Fibroblast of skin of right quadriceps (primary cell): ENCODE results near the gene HIVEP3.

Experiments used
- DNase-seq: peaks from one replicate; pipeline ENCODE4 v3.0.0-alpha.2; 2013

HIVEP3 gene

DNA sequence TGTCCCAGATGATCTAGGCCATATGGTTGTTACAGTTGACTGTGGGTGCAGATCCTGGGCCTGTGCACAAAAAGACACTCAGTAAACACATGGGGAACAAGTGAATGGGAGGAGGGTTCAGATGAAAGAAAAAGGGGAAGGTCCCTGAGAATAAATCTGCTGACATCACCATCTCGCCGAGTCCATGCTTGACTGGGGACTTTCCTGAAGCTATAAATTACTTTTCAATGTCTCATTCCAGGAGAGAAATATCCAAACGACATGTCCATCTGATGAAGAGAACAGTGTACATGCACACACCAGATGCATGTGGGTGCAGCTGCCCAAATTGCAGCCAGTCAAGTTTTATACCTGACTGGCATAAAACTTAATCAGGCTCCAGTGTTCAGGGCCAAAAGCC is 109.0 kb downstream of the HIVEP3 start:
- DNase-seq, result no peak

DNA sequence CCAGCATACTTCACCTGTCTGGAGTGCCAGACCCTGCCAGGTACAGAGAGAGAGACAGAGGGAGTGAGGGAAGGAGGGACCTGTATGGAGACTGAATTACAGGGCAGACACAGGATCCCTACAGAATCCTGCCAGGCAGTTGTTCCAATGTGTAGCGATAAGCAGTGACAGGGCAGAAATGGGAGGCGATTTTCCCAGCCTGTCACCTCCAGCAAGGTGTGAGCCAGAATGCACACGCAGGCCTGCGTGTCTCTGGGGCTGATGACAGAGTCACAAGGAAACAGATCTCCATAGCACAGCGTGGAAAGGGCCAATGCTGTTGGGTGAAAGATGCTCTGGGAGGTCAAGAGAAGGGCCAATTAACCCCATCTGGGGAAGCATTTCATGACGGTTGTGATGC is 111.3 kb downstream of the HIVEP3 start:
- DNase-seq, result no peak

DNA sequence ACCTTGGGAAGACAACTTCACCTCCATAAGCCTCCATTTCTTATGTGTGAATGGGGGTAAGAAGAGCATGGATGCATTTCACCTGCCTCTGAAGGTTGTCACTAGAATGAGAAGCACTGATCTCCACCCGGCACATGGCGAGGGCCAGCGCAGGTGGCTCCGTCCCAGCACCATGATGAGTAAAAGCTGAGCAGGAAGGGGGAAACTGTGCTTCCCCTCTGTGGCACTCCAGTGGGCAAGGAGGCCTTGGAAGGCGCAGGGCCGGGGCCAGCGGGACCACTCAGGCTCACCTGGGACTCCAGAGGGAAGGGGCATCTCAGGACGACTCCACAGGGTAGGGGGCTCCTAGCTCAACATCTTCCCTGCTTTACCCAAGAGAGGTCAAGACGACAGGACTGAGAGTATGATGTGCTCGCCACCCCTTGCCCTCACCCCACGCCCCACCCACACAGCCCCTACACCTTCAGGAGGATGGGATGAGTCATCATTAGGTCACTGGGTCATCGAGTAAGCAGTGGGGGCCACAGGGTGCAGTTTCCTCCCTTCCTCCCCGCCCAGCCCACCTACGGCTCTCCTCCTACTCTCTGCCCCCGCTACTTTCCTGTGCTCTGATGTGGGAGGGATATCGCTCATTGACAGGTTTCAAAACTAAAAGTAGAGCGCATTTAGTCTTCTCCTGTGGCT is 112.1 kb downstream of the HIVEP3 start:
- DNase-seq, result no peak

DNA sequence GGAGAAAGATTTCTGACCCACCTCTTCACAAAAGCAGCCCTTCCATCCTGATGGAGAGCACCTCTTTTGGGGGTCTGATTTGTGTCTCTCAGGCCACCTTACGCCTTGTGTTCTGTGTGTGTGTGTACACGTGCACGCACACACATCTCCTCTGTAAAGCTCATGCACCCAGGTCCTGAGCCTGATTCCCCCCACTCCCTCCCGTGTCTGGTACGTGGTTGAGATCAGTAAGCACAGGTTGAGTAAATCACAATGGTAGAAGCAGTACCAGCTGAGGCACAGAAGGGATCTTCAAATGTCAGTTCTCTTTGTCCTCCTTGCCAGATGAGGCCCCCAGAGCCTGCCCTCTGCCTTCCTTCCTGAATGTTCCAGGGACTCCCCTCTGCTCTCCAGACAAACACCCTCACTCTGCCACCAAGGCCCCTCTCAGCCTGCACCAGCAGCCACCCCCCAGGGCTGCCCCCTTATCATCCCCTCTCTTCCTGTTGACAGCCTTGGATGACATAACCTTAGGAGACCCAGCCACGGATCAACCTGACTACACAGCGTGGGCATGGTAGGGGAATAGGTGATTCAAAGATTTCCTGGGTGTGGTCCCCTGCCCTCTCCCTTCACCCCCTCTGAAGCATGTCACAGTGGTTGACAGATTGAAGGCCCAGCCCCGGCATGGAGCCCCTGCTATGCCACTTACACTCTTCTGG is 112.8 kb downstream of the HIVEP3 start:
- DNase-seq, result no peak

DNA sequence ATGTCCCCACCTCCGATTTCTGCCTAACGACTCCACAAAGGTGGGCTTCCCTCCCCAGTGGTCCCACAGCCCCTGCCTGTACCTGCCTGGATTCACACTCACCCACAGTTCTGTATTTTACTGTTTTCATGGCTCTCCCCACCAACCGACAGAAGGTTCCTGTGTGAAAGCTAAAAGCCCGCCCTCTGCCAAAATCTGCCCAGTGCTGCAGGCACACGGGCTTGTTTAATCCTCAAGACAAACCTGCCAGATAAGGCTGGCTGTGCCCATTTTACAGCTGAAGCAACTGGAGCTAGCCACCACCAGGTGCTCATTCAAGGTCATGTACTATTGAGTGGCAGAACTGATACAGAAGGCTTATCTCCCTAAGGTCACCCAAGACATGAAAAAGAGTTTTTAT is 114.5 kb downstream of the HIVEP3 start:
- DNase-seq, result no peak

DNA sequence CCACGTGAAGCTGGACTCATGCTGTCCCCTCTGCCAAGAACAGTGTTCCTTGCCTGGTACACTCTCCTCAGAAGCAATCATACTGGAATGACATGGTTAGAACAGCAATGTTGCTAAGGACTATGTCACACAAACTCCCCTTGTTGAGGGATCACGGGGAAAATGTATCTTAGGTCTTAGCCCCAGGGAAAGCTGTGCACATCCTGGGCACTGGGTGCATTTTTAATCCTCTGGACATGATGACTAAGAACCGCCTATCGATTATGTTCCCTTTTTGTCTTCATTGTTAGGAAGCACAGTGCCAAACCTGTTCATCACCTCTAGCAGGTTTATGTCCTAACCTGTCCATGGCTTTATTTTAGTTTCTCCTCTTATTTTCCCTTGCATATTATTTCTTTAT is 115.1 kb downstream of the HIVEP3 start:
- DNase-seq, result no peak

DNA sequence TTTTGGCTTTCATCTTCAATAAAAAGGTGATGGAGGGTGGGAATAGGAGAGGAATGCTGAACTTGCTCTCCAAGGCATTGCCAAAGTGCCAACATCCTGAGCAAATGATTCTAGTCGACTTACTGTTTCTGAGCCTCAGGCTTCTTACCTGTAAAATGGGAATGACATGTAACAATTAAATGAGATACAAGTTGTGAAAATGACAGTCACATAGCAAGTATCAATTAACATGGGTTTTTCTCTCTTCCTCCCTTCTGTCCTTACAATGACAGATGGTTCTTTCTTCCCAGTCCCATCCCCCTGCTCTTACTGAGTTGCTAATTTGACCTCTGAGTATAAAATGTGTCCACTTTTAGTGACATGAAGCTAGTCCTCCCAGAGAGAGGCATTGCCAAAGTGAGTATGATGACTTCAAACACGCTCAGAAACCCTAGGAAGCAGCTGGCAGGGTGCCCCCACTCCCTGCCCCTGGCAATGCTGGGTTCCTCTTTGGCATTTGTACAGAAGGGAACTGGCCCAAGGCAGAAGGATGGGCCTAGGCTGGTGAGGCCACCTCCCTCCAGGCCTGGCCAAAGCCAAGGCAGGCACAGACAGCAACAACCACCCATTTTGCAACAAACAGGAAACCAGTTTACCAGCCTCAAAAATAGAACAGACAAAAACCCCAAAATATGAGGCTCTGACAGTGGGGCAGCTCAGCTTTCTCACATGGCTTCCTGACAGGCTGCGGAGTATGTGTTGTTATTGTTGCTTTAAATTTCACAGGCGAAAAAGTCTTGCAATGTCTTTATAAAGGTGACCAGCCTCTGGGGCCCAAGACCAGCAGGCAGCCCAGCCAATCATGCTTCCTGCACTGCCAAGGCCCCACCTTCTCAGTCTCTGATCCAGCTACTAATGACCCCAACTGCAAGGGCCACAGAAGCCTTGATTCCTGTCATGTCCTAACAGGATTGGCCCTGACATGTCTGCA is 115.9 kb downstream of the HIVEP3 start:
- no peak for DNase-seq

DNA sequence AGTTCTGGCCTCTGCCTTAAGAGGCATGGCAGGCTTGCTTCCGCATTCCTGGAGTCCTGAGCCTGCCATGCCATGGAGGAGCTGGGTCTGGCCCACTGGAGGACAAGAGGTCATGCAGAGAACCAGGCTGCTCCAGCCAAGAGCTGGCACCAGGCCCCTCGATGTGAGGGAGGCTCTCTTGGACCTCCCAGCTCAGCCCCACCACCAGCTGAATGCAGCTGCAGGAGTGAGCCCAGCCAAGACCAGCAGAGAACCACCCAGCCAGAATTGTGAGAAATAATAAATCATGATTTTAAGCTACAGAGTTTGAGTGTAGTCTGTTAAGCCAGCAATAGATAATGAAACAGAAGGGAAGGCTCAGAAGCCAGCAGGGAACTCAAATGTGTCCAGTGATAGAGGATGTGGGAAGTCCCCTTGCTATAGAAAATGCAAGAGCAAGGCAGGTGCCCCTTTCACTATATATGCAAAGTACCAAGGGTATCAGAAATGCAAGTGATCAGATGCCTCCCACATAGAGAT is 118.4 kb downstream of the HIVEP3 start:
- no peak for DNase-seq

DNA sequence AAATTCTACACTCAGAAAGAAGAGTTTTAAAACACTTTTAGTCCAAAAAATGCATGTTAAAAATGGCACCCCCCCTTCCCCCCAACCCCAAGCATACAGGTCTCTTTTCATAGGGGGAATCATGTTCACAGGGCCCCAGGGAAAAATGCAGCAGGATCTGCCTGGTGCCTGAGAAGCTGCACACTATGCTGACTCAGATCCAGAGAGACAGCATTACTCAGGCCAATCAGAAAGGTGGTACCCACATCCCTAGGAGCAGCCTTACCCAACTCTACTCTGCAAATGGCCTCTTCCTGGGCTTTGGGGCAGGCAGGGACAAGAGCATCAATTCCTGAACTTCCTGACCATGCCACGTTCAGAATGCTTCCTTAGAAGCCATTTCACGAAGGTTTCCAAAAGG is 119.0 kb downstream of the HIVEP3 start:
- DNase-seq, result peak; percentile 55

DNA sequence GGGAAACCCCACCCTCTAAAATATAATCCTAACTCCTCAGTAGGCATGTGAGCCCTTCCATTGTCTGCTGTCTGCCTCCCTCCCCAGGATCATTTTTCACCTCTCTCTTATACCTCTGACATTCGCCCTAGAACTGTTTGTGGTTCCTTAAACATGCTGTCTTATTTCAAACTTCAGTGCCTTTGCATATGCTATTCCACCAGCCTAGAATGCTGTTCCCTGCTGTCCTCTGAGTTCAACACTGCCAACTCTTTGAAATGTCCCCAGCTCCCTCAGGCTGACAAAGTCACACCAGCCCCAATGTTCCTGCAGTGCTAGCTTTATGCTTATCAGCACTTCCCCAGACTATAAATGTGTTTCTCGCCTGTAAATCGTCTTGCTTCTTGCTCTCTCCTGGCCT is 119.5 kb downstream of the HIVEP3 start:
- no peak for DNase-seq

DNA sequence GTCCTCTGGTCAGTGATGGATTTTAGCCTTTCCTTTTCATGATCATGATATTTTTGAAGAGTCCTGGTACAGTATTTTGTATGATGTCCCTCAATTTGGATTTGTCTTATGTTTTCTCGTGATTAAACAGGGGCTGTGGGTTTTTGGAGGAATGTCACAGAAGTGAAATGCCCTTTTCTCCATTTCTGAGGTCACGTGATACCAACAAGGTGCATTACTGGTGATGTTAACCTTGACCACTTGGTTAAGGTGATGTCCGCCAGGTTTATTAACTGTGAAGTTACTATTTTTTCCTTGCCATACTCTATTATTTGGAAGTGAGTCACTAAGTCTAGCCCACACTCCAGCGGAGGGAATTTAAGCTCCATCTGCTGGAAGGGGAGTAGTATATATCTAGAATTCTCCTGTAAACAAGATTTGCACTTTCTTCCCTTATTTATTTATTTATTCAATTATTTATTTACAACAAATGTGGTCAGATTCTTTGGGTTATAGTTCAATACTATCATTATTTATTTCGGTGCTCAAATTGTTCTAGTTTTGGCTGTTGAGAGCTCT is 123.4 kb downstream of the HIVEP3 start:
- DNase-seq, result peak; percentile 68

DNA sequence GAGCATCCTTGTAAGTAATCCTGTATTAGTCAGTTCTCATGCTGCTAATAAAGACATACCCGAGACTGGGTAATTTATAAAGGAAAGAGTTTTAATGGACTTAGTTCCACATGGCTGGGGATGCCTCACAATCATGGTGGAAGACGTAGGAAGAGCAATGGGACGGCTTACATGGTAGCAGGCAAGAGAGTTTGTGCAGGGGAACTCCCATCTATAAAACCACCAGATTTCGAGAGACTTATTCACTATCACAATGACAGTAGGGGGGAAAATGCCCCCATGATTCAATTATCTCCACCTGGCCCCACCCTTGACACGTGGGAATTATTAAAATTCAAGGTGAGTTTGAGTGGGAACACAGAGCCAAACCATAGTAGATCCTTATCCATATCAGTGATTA is 124.7 kb downstream of the HIVEP3 start:
- DNase-seq, result no peak

DNA sequence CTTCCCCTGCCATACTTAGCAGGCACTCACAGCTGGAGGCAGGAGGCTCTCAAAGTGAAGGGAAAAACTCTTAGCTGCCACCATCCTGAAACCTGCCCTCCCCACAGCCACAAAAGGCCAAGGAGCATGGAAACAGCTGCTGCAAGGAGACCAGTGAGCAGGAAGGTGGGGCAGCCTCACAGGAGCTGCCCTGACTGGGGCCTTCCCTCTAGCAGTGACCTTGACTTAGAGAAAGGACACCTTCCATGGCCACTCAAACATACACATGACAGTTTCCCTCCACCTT is 126.3 kb downstream of the HIVEP3 start:
- no peak for DNase-seq

DNA sequence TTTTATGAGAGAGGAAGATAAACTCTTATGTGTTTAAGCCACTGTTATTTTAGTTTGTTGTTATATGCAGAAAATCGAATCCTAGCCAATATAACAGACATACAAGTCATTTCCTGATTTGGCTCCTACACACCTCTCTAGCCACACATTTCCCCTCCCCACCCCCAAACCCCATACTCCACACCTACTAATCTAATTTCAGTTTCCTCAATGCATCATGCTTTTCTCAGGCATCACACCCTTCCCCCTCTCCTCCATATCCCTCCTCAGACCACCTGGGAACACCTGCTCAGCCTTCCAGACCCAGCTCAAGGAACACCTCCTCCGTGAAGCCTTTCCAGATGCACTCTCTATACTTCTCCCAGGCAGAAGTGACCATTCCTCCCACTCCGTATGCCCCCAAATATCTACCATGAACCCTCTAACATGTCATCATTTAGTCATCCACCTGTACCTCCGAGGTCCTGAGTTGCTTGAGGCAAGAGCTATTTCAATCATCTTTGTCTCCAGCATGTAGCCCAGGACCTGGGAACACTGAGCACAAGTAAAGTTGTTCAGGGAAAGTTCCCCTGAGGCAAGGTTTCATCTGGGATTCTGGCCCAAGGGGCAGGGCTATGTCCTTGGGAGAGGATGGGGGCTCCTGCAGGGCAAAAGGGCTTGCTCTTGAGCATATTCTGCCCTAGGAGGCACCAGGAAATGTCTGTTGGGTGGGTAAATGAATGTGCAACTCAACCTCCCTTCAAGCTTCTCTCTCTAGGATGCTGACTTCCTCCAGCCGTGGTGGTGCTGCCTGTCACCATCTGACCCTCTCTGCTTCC is 126.8 kb downstream of the HIVEP3 start:
- no peak for DNase-seq

DNA sequence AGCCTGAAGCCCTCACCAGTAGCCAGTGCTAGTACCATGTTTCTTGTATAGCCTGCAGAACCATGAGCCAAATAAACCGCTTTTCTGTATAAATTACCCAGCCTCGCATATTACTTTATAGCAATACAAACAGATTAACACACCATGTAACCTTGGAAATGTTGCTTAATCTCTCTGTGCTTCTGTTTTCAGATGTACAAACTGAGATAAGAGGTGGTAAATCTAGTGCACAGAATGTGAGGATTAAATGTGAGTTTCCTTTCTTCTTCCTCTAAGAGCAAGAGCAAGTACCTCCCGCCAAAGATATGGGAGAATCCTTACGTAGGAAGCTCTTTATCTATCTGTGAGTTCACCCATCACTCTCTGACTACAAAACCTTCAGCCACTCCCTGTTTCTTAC is 128.4 kb downstream of the HIVEP3 start:
- no peak for DNase-seq

DNA sequence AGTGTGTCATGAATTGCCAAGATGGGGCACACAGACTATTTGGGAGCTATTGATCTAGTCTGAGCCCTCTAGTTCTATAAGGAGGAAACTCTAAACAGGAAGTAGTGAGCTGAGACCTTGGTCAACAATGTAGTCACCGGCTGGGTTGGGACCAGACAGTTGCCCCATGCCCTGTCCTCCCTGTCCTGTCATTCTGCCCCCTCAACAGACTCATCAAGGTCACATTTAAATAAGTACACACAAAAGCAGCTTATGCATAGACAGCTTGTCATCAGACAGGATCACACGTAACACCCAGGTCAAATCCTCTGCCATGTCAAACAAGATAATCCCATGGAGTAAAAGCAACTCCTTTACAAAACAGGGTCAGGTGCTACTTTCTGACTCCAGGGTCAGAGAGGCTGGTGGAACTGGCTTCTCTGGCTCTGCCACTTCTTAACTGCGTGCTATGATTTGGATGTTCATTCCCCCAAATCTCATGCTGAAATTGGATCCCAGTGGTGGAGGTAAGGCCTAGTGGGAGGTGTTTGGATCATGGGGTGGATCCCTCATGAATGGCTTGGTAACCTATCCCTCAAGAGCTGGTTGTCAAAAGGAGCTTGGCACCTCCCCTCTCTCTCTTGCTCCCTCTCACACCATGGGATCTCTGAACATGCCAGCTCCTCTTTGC is 128.9 kb downstream of the HIVEP3 start:
- DNase-seq, result no peak

DNA sequence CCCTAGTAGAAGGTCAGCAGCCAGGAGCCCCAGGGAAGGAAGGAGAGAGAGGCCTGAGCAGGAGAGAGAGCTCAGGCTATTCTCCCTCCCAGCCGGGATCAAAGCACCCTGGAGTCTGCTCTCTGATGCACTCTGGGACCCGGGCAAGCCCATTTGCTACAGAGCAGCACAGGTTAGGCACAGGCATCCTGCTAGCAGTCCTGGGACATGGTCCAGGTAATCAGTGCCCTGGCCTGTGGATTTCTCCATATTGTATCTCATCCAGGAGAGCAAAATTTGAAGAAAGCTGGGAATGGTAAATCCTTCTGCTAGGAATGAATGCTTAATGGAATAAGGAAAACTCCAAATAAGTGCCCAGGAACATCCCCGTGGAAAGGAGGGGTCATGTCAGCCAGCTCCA is 130.3 kb downstream of the HIVEP3 start:
- DNase-seq, result no peak

DNA sequence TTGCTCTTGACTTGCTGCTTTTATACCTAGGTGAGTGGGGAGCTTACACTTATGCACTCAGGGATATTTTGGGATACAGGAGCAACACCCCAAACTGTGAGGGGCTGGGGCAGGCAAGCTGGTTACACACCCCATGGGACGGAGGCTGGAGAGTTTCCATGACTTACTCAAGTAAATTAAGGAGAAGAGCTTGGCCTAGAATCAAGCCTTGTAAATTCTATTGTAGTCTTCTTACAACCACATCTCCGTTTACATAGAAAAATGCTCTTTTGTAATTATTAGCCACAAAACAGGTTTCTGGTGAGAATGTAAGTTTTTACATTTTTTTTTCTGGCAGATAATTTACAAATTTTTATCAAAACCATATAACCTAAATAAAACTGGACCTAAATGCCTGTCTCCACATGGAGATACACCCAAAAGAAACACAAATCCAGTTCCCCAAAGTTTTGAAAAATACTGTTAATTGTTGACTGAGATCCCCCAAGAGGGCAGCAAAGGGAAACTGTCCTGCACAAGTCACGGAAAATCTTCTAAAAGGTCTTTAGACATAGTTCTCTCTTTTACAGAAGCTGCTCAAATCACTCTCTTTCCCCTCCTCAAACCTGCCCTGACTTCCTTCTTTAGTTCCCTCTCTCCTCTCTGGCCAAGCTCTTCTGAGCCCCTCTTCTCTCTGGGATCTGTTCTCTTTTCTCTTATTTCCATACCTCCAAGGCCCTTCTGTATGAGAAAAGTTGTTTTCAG is 134.0 kb downstream of the HIVEP3 start:
- peak; percentile 58 for DNase-seq

DNA sequence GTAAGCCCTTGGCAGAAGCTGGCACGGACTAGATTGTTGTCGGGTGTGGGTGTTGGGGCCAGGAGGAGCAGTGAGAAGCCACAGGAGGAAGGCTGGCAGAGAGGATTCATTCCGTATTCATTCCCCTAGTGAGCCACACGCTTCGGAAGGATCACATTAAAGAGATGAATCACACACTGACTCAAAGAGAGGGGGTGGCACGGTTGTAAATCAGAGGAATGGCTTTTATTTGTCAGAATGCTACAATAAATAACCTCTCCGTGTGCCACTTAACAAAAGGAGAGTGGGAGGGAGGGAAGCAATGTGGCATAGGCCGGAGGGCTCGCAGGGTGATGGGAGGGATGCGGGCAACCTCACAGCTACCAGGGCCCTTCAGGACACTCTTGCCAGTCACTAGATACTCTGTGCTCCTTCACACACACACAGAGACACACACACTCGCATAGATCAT is 135.5 kb downstream of the HIVEP3 start:
- DNase-seq, result peak; percentile 91

DNA sequence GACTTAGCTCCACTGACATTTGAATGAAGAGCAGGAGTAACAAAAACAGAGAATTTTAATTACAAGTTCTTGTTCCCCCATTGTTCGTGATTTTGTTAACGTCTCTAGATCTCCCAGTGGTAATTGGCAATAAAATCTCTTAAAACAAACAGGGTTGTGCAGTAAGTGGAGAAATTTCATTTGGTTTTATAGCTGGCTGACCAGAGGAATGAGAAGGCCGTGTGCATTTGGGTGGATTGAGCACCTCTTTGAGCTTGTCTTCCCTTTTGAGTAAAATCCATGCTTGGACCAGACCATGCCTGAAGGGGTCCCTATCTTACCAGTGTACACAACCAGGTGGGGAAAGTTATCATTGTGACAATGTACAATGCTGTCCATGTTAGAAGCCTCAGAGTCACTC is 137.8 kb downstream of the HIVEP3 start:
- DNase-seq, result no peak

DNA sequence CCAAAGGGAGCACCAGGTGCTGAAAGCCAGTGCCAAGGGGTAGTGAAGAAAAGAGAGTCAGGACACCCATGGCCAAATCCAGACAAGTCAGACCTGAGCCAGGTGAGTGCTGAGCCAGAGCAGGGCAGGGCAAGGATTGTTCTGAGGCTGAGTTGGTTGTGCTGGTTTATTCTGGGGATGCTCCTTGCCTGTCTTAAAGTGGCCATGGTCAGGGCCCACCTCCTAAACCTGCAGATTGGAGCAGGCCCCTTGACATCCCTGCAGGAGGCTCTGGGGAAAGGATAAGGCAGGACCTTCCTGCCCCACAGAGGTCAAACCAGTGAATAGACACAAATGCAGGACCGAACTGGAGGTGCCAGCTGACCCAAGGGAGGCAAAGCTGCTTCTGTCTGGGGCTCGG is 138.4 kb downstream of the HIVEP3 start:
- no peak for DNase-seq
